Measurements from ENCODE around the gene CFAP69. TPM values are rescaled to one million over a fixed set of nuclear protein-coding genes. Genes with fewer than 3 reads are reported as not detected.

CFAP69 gene
- total RNA-seq, 1 experiment from 2014 or later = 15.0 TPM

- Histone ChIP-seq H4K20me1 (ENCODE audit: insufficient read depth) (no peaks in the 10 kb centered on the region), H3K4me3 (no peak overlapping the region), H3K9me2 (ENCODE audit: insufficient read depth) (no peaks in the 10 kb centered on the region), H2AFZ (no peak overlapping the region), H3F3A (ENCODE audit: insufficient read depth, low read depth) (no peaks in the 10 kb centered on the region), H3K36me3 (ENCODE audit: low read depth) (no peaks in the 10 kb centered on the region), H3K27me3 (ENCODE audit: insufficient read depth, low read depth) (no peaks in the 10 kb centered on the region), H3K27ac (no peak overlapping the region), H3K9me3 (ENCODE audit: insufficient read depth, low read depth) (no peaks in the 10 kb centered on the region), H3K4me1 (replicated peaks; ENCODE audit: insufficient read depth) (no peaks in the 10 kb centered on the region; the same call in 1 of the 2 replicates), H3K79me2 (ENCODE audit: low read depth) (no peaks in the 10 kb centered on the region), H3K4me2 (no peak overlapping the region)
- DNase-seq = no peak
- BruUV-seq (replicated peaks) = no TSS peak
- ChIA-PET POLR2A (ENCODE audit: unreplicated experiment) (no interaction called here), CTCF (no interaction called here)
- intact Hi-C loops (cut with micrococcal nuclease; ENCODE audit: unreplicated experiment) = no loop called here
- TF ChIP-seq, protein P1, sequence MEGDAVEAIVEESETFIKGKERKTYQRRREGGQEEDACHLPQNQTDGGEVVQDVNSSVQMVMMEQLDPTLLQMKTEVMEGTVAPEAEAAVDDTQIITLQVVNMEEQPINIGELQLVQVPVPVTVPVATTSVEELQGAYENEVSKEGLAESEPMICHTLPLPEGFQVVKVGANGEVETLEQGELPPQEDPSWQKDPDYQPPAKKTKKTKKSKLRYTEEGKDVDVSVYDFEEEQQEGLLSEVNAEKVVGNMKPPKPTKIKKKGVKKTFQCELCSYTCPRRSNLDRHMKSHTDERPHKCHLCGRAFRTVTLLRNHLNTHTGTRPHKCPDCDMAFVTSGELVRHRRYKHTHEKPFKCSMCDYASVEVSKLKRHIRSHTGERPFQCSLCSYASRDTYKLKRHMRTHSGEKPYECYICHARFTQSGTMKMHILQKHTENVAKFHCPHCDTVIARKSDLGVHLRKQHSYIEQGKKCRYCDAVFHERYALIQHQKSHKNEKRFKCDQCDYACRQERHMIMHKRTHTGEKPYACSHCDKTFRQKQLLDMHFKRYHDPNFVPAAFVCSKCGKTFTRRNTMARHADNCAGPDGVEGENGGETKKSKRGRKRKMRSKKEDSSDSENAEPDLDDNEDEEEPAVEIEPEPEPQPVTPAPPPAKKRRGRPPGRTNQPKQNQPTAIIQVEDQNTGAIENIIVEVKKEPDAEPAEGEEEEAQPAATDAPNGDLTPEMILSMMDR (conservative IDR thresholded peaks at IDR 0.05) = no peak
- no peak for TF ChIP-seq EZH2 (IDR thresholded peaks at IDR 0.05; ENCODE audit: low read depth)
Observed at GRCh38 chr7:90239625-90240228, 5.2 kb upstream of the CFAP69 start.

- Histone ChIP-seq H3K27me3 (ENCODE audit: insufficient read depth, low read depth) (no peaks in the 10 kb centered on the region), H3K4me3 (no peak overlapping the region), H3K27ac (no peak overlapping the region), H2AFZ (no peak overlapping the region), H3K9me2 (ENCODE audit: insufficient read depth) (no peaks in the 10 kb centered on the region), H3F3A (ENCODE audit: insufficient read depth, low read depth) (no peaks in the 10 kb centered on the region), H4K20me1 (ENCODE audit: insufficient read depth) (no peaks in the 10 kb centered on the region), H3K9me3 (ENCODE audit: insufficient read depth, low read depth) (no peaks in the 10 kb centered on the region), H3K4me2 (no peak overlapping the region), H3K4me1 (replicated peaks; ENCODE audit: insufficient read depth) (peaks cover 10% of the 10 kb centered on the region), H3K36me3 (ENCODE audit: low read depth) (no peaks in the 10 kb centered on the region), H3K79me2 (ENCODE audit: low read depth) (peaks cover 23% of the 10 kb centered on the region; the same call in 1 of the 2 replicates)
- BruUV-seq (replicated peaks) = no TSS peak
- intact Hi-C loops (cut with micrococcal nuclease; ENCODE audit: unreplicated experiment) = no loop called here
- TF ChIP-seq EZH2 (IDR thresholded peaks at IDR 0.05; ENCODE audit: low read depth) = no peak
- TF ChIP-seq, protein P1 (conservative IDR thresholded peaks at IDR 0.05) = no peak
- no peak for DNase-seq
- ChIA-PET CTCF (no interaction called here), POLR2A (ENCODE audit: unreplicated experiment) (interaction anchor here (0.6 kb wide), 1 partner anchor 69 kb away, joined by 6 read pairs; no protein-coding TSS in a partner anchor)
Observed at GRCh38 chr7:90242369-90243168, 2.4 kb upstream of the CFAP69 start.

GRCh38 chr7:90243556-90243955 lies 1.4 kb upstream of the CFAP69 start:
- ChIA-PET CTCF (no interaction called here), POLR2A (ENCODE audit: unreplicated experiment) (no interaction called here)
- BruUV-seq (replicated peaks) = no TSS peak
- intact Hi-C loops (cut with micrococcal nuclease; ENCODE audit: unreplicated experiment) = no loop called here
- Histone ChIP-seq H3K79me2 (ENCODE audit: low read depth) (peaks cover 30% of the 10 kb centered on the region), H4K20me1 (ENCODE audit: insufficient read depth) (no peaks in the 10 kb centered on the region), H3K36me3 (ENCODE audit: low read depth) (no peaks in the 10 kb centered on the region), H3F3A (ENCODE audit: insufficient read depth, low read depth) (no peaks in the 10 kb centered on the region), H3K4me1 (replicated peaks; ENCODE audit: insufficient read depth) (peaks cover 10% of the 10 kb centered on the region), H3K4me2 (no peak overlapping the region), H3K27me3 (ENCODE audit: insufficient read depth, low read depth) (no peaks in the 10 kb centered on the region), H3K9me3 (ENCODE audit: insufficient read depth, low read depth) (no peaks in the 10 kb centered on the region), H3K9me2 (ENCODE audit: insufficient read depth) (no peaks in the 10 kb centered on the region), H3K27ac (no peak overlapping the region), H3K4me3 (no peak overlapping the region), H2AFZ (no peak overlapping the region)
- no peak for DNase-seq
- no peak for TF ChIP-seq EZH2 (IDR thresholded peaks at IDR 0.05; ENCODE audit: low read depth)
- TF ChIP-seq, protein P1 (conservative IDR thresholded peaks at IDR 0.05) = no peak

All from PC-9 (cell line).